GM10266 (cell line): ENCODE data around the gene STON2.

Source experiments
- DNase-seq: peaks from one replicate; pipeline ENCODE4 v3.0.0; 2012; ENCODE audit errors: extremely low spot score
- CTCF ChIP-seq: IDR thresholded peaks from 2 replicates; pipeline ENCODE4 v1.5.1; 2012; ENCODE audit warnings: mild to moderate bottlenecking, low read depth; ENCODE audit not compliant: control insufficient read depth, insufficient read depth; ENCODE audit errors: missing control alignments

Gene STON2

GRCh38 chr14:81269100-81269978 is 130.8 kb downstream of the STON2 start:
- TF ChIP-seq CTCF = peak; percentile 72
- DNase-seq = peak; percentile 70

- no peak for DNase-seq
- TF ChIP-seq CTCF = no peak
These were observed 132.1 kb downstream of the STON2 start for GRCh38 chr14:81268016-81268416.

GRCh38 chr14:81265636-81266169 is 134.4 kb downstream of the STON2 start:
- no peak for DNase-seq
- no peak for TF ChIP-seq CTCF

GRCh38 chr14:81264671-81265070 is 135.5 kb downstream of the STON2 start:
- DNase-seq = no peak
- no peak for TF ChIP-seq CTCF

- TF ChIP-seq CTCF = no peak
- no peak for DNase-seq
These were observed 136.2 kb downstream of the STON2 start for GRCh38 chr14:81263777-81264410.

GRCh38 chr14:81261176-81261575 is 138.9 kb downstream of the STON2 start:
- DNase-seq = no peak
- TF ChIP-seq CTCF = no peak

GRCh38 chr14:81260732-81261131 is 139.4 kb downstream of the STON2 start:
- TF ChIP-seq CTCF = no peak
- no peak for DNase-seq
